NT2/D1 (cell line): ENCODE results near the gene THPO.

ENCODE experiments used
- YY1 ChIP-seq: IDR thresholded peaks from 2 replicates; pipeline ENCODE4 v1.6.1; 2011; ENCODE audit not compliant: insufficient read length, insufficient read depth
- ZNF274 ChIP-seq: IDR thresholded peaks from 2 replicates; pipeline ENCODE4 v1.6.1; 2011; ENCODE audit warnings: mild to moderate bottlenecking, low read depth, low read length

- TF ChIP-seq YY1 (no peak), ZNF274 (no peak)
Measured at GRCh38 chr3:184384342-184384741, 6.3 kb upstream of the THPO start.
